Calu3 (cell line): ENCODE results near the gene ATP2C2. TPM values are rescaled to one million over a fixed set of nuclear protein-coding genes. Genes with fewer than 3 reads are reported as not detected.

Experiments
- BruUV-seq: library from RNA; stranded (reverse); fragments of 400-500 nt; replicated peaks from 2 replicates; lab custom pipeline; 2021; lab: Mats Ljungman, UMichigan
- CTCF ChIA-PET: fragments of 300-600 bp; sonication (Branson Sonifier 250); formaldehyde crosslinking; loops from one replicate; lab custom pipeline; 2022; ENCODE audit warnings: antibody characterized with exemption; lab: Charles Lee
- DNase-seq: peaks from one replicate; pipeline ENCODE4 v3.0.0; 2022
- H3K27ac Mint-ChIP-seq: one replicate; pipeline ENCODE4 v1.8.0; 2022; ENCODE audit warnings: mixed read lengths; ENCODE audit not compliant: unreplicated experiment
- H3K27me3 Mint-ChIP-seq: one replicate; pipeline ENCODE4 v1.8.0; 2022; ENCODE audit warnings: mixed read lengths; ENCODE audit not compliant: unreplicated experiment
- H3K36me3 Mint-ChIP-seq: one replicate; pipeline ENCODE4 v1.8.0; 2022; ENCODE audit warnings: mild to moderate bottlenecking, moderate library complexity, mixed read lengths; ENCODE audit not compliant: insufficient read depth, unreplicated experiment
- H3K4me1 Mint-ChIP-seq: one replicate; pipeline ENCODE4 v1.8.0; 2022; ENCODE audit warnings: mild to moderate bottlenecking, low read depth, mixed read lengths; ENCODE audit not compliant: unreplicated experiment
- H3K4me3 Mint-ChIP-seq: one replicate; pipeline ENCODE4 v1.8.0; 2022; ENCODE audit warnings: mild to moderate bottlenecking, low read depth, moderate library complexity, mixed read lengths; ENCODE audit not compliant: unreplicated experiment
- H3K9me3 Mint-ChIP-seq: one replicate; pipeline ENCODE4 v1.8.0; 2022; ENCODE audit warnings: low read depth, mixed read lengths; ENCODE audit not compliant: unreplicated experiment
- CTCF ChIP-seq: fragments of 200-600 bp; IDR thresholded peaks from one replicate; pipeline ENCODE4 v1.8.0; 2022; ENCODE audit warnings: antibody characterized with exemption; ENCODE audit not compliant: unreplicated experiment
- intact Hi-C: fragments of 100-400 bp; cut with micrococcal nuclease; formaldehyde crosslinking; loops from one replicate; pipeline ENCODE4 v1.10.0; 2022; ENCODE audit not compliant: unreplicated experiment
- total RNA-seq: library from RNA; stranded (reverse); gene quantifications from 2 replicates; pipeline ENCODE4 v1.2.3, GENCODE V29; 2022

The ATP2C2 gene
- total RNA-seq, 1 experiment from 2014 or later = 30.5 TPM

- intact Hi-C loops = no loop called here
- no peaks in the 10 kb centered on the region for H3K36me3 Mint-ChIP-seq
- BruUV-seq = no TSS peak
- no peaks in the 10 kb centered on the region for H3K9me3 Mint-ChIP-seq
- no peaks in the 10 kb centered on the region for H3K4me1 Mint-ChIP-seq
- H3K27me3 Mint-ChIP-seq = no peaks in the 10 kb centered on the region
- H3K27ac Mint-ChIP-seq = no peak overlapping the region
- no peak overlapping the region for H3K4me3 Mint-ChIP-seq
- CTCF ChIA-PET = no interaction called here
- no peak for DNase-seq
- no peak for TF ChIP-seq CTCF
Observed at GRCh38 chr16:84436196-84436595, 67.9 kb downstream of the ATP2C2 start.

GRCh38 chr16:84438971-84439696, 70.8 kb downstream of the ATP2C2 start:
- intact Hi-C loops = no loop called here
- Mint-ChIP-seq H3K27me3 (no peaks in the 10 kb centered on the region), H3K4me1 (peaks cover 14% of the 10 kb centered on the region), H3K9me3 (no peaks in the 10 kb centered on the region), H3K4me3 (no peak overlapping the region), H3K36me3 (peaks cover 7% of the 10 kb centered on the region), H3K27ac (no peak overlapping the region)
- DNase-seq = no peak
- no peak for TF ChIP-seq CTCF
- CTCF ChIA-PET = interaction anchor here (1.2 kb wide), 1 partner anchor 8 kb away, joined by 3 read pairs; no protein-coding TSS in a partner anchor
- no TSS peak for BruUV-seq

- no peaks in the 10 kb centered on the region for H3K9me3 Mint-ChIP-seq
- intact Hi-C loops = no loop called here
- no peak for DNase-seq
- no peak for TF ChIP-seq CTCF
- H3K27ac Mint-ChIP-seq = peak overlapping the region; percentile 37
- CTCF ChIA-PET = interaction anchor here (0.9 kb wide), 1 partner anchor 12 kb away, joined by 3 read pairs; no protein-coding TSS in a partner anchor
- H3K36me3 Mint-ChIP-seq = peaks cover 24% of the 10 kb centered on the region
- BruUV-seq = no TSS peak
- no peaks in the 10 kb centered on the region for H3K27me3 Mint-ChIP-seq
- H3K4me1 Mint-ChIP-seq = peaks cover 14% of the 10 kb centered on the region
- H3K4me3 Mint-ChIP-seq = peak overlapping the region; percentile 6
Observed at GRCh38 chr16:84442416-84443145, 74.2 kb downstream of the ATP2C2 start.

GRCh38 chr16:84443166-84443802, 74.9 kb downstream of the ATP2C2 start:
- CTCF ChIA-PET = no interaction called here
- Mint-ChIP-seq H3K27me3 (no peaks in the 10 kb centered on the region), H3K27ac (peak overlapping the region; percentile 37), H3K9me3 (no peaks in the 10 kb centered on the region), H3K36me3 (peaks cover 24% of the 10 kb centered on the region), H3K4me1 (peaks cover 14% of the 10 kb centered on the region), H3K4me3 (peak overlapping the region; percentile 6)
- TF ChIP-seq CTCF = no peak
- no TSS peak for BruUV-seq
- intact Hi-C loops = no loop called here
- no peak for DNase-seq
